GM12875 (cell line): Measurements from ENCODE around the gene ACSM5.

Experiments
- H3K4me3 ChIP-seq: one replicate; pipeline ENCODE4 v1.5.1; 2011; ENCODE audit warnings: low read depth, low read length, control low read depth
- CTCF ChIP-seq: IDR thresholded peaks from 2 replicates; pipeline ENCODE4 v1.5.1; 2011; ENCODE audit warnings: low read depth, mild to moderate bottlenecking, control low read depth, inconsistent platforms, low read length, moderate library complexity, borderline replicate concordance; ENCODE audit not compliant: insufficient read depth

Gene ACSM5

GRCh38 chr16:20399185-20399584 lies 10.1 kb upstream of the ACSM5 start:
- H3K4me3 ChIP-seq = no peak overlapping the region
- TF ChIP-seq CTCF = no peak

DNA sequence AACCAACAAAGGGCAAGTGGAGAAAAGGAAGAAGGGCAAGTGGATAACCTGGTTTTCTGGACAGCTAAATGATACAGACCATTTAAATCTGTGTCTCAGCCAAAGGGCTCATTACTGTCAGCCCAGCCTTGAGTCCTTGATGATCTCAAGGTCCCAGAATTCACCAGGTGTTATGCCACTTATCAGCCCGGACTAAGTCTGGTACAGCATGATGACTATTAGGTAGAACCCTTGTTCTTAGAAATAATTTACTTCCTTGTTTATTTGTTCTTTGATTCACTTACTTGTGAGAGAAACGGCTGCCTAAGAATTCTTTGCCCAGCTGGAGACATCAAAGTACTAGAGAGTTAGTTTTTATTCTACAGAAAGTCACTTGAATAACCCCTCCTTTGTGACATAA lies 8.3 kb upstream of the ACSM5 start:
- TF ChIP-seq CTCF = no peak
- H3K4me3 ChIP-seq = no peak overlapping the region

DNA sequence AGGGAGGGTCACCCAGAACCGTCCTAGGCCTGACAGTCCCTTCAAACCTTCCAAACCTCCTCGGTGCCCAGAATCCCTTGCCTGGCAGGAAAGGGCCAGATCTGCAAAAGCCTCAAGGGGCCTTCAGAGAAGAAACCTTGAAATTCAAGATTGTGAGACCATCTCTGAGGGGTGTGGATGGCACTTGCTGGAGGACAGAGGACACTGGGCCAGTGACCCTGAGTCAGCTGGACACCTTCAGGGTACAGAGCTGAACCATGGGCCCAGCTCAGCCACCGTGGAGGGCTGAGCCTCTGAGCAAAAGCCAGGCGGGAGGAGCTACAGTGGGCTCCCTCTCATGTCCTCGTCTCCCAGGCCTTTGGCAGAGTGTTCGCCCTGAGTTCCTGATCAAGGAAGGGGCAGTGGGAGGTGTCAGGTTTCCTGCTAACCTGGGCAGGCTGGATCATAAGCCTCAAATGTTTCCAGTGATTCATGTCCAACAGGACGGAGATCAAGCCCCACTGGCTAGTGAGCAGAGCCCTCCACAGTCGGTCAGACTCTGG lies 7.8 kb upstream of the ACSM5 start:
- TF ChIP-seq CTCF = no peak
- H3K4me3 ChIP-seq = no peak overlapping the region

DNA sequence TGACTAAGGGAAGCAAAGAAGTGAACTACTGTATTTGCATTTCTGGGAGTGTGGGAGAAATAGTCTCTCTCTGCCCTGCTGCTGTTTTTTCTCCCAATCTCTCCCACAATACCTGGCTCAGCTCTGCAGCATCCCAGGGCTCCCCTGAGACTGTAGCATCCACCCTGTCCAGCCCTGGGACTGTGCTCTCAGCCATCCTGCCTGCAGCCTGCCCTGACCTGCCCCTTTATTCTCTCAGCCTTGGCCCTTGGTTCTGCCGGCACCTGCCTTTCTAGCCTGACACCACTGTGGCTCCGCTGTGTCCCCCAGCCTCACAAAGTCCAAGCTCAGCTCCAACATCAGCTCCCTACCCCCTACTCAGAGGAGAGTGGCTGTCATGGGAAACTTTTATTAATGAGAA lies 6.7 kb upstream of the ACSM5 start:
- TF ChIP-seq CTCF = no peak
- no peak overlapping the region for H3K4me3 ChIP-seq

DNA sequence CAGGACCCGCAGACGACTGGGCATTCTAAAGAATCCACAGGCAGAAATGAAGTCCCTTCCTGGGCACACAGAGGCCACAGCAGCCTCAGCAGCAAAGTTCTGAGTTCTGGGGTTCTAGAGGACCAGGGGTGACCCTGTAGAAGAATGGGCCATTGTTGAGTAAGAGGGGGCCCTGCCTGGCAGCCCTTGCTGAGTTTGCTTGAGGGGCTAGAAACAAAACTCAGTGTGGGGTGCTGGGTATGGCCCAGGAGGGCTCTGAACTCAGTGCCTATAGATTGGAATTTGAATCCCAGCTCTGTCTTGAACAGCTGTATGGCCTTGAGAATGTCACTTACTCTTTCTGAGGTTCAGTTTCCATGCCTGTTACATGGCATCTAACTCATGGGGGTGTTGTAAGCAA lies 4.7 kb upstream of the ACSM5 start, which contains the start of gene PDILT:
Gene PDILT, minus strand, starts transcription at position 101 of the 400 bp plus-strand sequence. CDS start 5,437 bp downstream, outside the sequence.
- no peak for TF ChIP-seq CTCF

DNA sequence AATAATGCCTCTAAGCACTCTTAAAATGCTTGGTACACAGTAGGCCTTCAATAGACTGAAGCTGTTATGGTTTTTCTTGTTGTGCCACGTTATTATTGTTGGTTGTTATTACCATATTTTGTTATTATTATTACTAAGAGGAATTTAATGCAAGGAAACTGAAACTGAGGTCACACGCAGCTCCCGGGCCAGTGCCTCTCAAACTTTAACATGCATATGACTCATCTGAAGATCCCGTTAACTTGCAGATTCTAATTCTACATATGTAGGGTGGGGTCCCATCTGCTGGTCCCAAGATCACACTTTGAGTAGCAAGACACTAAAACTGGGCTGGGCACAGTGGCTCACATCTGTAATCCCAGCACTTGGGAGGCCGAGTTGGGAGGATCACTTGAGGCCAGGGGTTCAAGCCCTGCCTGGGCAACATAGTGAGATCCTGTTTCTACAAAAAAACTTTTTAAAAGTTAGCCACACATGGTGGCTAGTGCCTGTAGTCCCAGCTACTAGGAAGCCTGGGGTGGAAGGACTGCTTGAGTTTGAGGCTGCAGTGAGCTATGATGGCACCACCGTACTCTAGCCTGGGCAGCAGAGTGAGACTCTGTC lies 888 bp downstream of the ACSM5 start:
- TF ChIP-seq CTCF = no peak
- no peak overlapping the region for H3K4me3 ChIP-seq

More for the DNA sequence above, 4.7 kb upstream of the ACSM5 start, which contains the start of gene PDILT:
- H3K4me3 ChIP-seq = no peak within 1 kb of the TSS

DNA sequence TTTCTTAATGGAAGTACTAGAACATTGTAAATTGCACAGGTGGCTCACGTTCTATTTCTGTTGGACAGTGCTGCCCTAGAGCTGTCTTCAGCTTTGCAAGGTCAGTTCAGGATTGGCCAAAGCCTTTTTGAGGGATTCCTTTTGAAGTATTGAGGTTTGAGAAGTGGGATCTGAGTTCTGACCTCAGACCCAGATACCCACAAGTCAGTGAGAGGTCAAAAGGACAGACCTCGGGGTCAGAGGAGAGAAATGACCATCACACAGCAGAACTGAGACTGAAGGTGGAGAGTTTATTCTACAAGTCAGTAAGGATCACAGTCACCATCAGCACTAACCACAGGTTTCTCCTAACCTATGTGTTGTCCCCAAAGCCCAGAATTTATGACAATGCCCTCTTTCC lies 1.7 kb downstream of the ACSM5 start:
- TF ChIP-seq CTCF = no peak
- H3K4me3 ChIP-seq = no peak overlapping the region
